Renal pelvis (tissue), 4 donors: Measurements from ENCODE around the gene KHNYN. TPM values are rescaled to one million over a fixed set of nuclear protein-coding genes. Genes with fewer than 3 reads are reported as not detected.

ENCODE experiments used
- DNase-seq: peaks from one replicate; pipeline ENCODE4 v3.0.0-alpha.2; 2013
- polyA plus RNA-seq, 3 donors: library from polyadenylated mRNA; unstranded; fragments of 120-200 nt; gene quantifications; one replicate each; pipeline ENCODE4 v1.2.1, GENCODE V29; 2013; ENCODE audit not compliant: insufficient read length in 3 of 3

KHNYN gene
- polyA plus RNA-seq, 3 donors = 43.7 to 55.8 (median 53.3) TPM

GRCh38 chr14:24398653-24399446, 30.9 kb upstream of the KHNYN start, which contains the start of gene NYNRIN:
Gene NYNRIN, plus strand, starts transcription at chr14:24399003. Its CDS starts 244 bp downstream, at chr14:24399247.
- DNase-seq = peak; percentile 74

GRCh38 chr14:24399447-24399822, 30.3 kb upstream of the KHNYN start:
- DNase-seq = no peak

- DNase-seq = no peak
Observed at GRCh38 chr14:24399999-24400718, 29.6 kb upstream of the KHNYN start.

GRCh38 chr14:24401810-24402702, 27.7 kb upstream of the KHNYN start:
- no peak for DNase-seq

- DNase-seq = no peak
Observed at GRCh38 chr14:24403294-24403998, 26.3 kb upstream of the KHNYN start.

- no peak for DNase-seq
Observed at GRCh38 chr14:24404814-24405213, 24.9 kb upstream of the KHNYN start.

- no peak for DNase-seq
Observed at GRCh38 chr14:24406416-24406815, 23.3 kb upstream of the KHNYN start.

- no peak for DNase-seq
Observed at GRCh38 chr14:24407608-24408325, 22.0 kb upstream of the KHNYN start.

- no peak for DNase-seq
Observed at GRCh38 chr14:24408764-24409163, 21.0 kb upstream of the KHNYN start.

- no peak for DNase-seq
Observed at GRCh38 chr14:24409192-24409591, 20.6 kb upstream of the KHNYN start.

- no peak for DNase-seq
Observed at GRCh38 chr14:24409956-24410355, 19.8 kb upstream of the KHNYN start.

- no peak for DNase-seq
Observed at GRCh38 chr14:24411443-24412389, 18.0 kb upstream of the KHNYN start.

GRCh38 chr14:24414077-24414476, 15.7 kb upstream of the KHNYN start:
- DNase-seq = no peak

- no peak for DNase-seq
Observed at GRCh38 chr14:24414732-24415420, 14.9 kb upstream of the KHNYN start.

- no peak for DNase-seq
Observed at GRCh38 chr14:24415421-24416253, 14.1 kb upstream of the KHNYN start.

GRCh38 chr14:24416254-24416931, 13.4 kb upstream of the KHNYN start:
- no peak for DNase-seq

GRCh38 chr14:24416932-24417619, 12.7 kb upstream of the KHNYN start:
- no peak for DNase-seq
